ENCODE results near the gene GYS1.

Gene GYS1

DNA sequence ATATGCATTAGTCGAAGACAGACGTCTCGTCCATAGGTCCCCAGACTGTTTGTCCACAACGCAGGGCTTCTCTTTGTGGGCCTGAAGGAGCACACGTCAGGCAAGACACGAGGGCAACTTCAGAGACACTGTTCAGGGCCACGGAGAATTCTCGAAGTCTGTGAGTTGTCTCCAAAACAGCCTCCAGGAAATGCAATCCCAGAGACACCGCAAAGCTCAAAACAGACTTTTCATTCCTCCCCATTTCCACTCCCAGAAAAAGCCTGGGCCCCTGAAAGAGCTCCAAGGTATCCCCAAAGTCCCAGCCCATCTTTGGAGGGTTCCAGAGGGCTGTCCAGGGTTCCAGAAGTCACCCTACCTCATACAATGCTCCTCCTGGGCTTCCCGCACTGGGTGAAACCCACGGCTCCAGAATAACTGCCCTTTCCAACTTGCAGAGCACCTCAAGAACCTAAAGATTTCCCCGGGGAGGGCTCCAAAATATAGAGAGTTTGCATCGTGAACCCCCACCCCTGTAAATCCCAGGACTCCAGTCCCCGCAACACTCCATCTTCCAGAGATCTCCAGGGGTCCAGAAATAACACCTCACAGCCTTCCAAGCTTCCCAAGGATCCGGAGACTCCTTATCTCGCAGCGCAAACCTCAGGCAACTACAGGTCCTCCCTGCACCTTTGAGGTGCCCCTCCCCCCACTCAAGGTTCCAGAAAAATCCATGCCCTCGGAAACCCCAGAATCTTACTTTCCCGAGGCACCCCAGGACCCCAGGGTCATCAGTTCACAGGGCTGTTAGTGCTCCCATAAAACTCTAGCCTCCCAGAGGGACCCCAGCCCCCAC is 28.7 kb downstream of the GYS1 start:
- peak overlapping the region; percentile 88 for H3K27ac ChIP-seq (ENCODE audit: low read depth, low read length)
- H3K9me3 ChIP-seq (ENCODE audit: control insufficient read depth in 1 of 2, low read length in 2 of 2), result no peaks in the 10 kb centered on the region
- H3K9ac ChIP-seq (ENCODE audit: low read depth in 1 of 2, low read length in 2 of 2), result peak overlapping the region; percentile 71 to 90
- H3K4me3 ChIP-seq (ENCODE audit: low read depth in 1 of 2, low read length in 2 of 2), result peak overlapping the region; percentile 67 to 77
- peaks cover 32 to 57% of the 10 kb centered on the region in 2 donors for H3K4me1 ChIP-seq (ENCODE audit: control insufficient read depth in 1 of 2, insufficient read depth in 2 of 2, low read length in 2 of 2)
- H3K36me3 ChIP-seq (ENCODE audit: control insufficient read depth in 1 of 2, insufficient read depth in 2 of 2, low read length in 2 of 2), result peaks cover under 1 to 23% of the 10 kb centered on the region in 2 donors
- no peaks in the 10 kb centered on the region for H3K27me3 ChIP-seq (ENCODE audit: control insufficient read depth in 1 of 2, insufficient read depth in 2 of 2, low read length in 2 of 2)

DNA sequence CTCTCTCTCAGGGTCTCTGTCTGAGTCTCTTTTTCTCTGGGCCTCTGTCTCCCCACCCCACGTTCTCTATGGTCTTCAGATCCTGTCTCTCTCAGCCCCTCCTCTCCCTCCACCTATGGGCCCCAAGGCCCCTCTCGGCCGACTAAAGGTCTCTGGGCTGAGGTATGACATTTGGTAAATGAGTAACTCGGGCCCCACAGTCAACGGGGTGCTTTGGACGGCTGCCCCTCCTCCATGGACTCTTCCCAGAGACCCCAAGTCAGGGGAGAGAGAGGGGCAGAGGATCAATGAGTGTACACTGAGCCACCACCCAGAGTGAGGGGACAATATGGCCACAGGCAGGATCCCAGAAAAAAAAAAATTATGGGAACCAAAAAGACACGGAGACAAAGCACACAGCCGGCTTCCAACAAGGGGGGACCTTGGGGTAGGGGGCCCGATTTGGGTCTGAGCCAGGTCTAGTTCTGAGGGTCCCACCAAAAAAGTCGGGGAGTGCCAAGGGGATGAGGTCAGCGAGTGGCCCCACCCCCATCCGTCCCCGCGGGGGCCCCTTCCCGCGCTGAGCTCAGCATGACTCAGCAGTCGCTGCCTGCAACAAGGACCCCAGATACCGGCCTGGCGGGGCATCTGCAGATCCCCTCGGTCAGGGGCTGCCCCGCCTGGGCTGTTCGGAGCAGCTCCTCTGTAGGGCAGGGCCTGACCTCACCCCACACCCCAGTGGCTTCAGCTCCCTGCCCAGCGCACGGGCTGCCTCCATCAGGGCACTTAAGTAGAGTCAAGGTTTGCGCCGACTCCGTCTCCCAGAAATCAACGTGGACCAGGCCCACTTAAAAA is 29.5 kb downstream of the GYS1 start:
- H3K4me1 ChIP-seq (ENCODE audit: control insufficient read depth in 1 of 2, insufficient read depth in 2 of 2, low read length in 2 of 2), result peaks cover 32 to 57% of the 10 kb centered on the region in 2 donors
- H3K4me3 ChIP-seq (ENCODE audit: low read depth in 1 of 2, low read length in 2 of 2), result peak overlapping the region; percentile 67 to 77
- H3K36me3 ChIP-seq (ENCODE audit: control insufficient read depth in 1 of 2, insufficient read depth in 2 of 2, low read length in 2 of 2), result peaks cover 0 to 19% of the 10 kb centered on the region in 2 donors
- no peaks in the 10 kb centered on the region for H3K9me3 ChIP-seq (ENCODE audit: control insufficient read depth in 1 of 2, low read length in 2 of 2)
- H3K9ac ChIP-seq (ENCODE audit: low read depth in 1 of 2, low read length in 2 of 2), result peak overlapping the region; percentile 71 to 90
- H3K27me3 ChIP-seq (ENCODE audit: control insufficient read depth in 1 of 2, insufficient read depth in 2 of 2, low read length in 2 of 2), result no peaks in the 10 kb centered on the region
- peak overlapping the region; percentile 88 for H3K27ac ChIP-seq (ENCODE audit: low read depth, low read length)

GRCh38 chr19:48962849-48963165 is 30.3 kb downstream of the GYS1 start:
- Histone ChIP-seq H3K27ac (ENCODE audit: low read depth, low read length) (peak overlapping the region; percentile 88), H3K27me3 (ENCODE audit: control insufficient read depth in 1 of 2, insufficient read depth in 2 of 2, low read length in 2 of 2) (no peaks in the 10 kb centered on the region), H3K9ac (ENCODE audit: low read depth in 1 of 2, low read length in 2 of 2) (peak overlapping the region; percentile 79 to 90), H3K4me1 (ENCODE audit: control insufficient read depth in 1 of 2, insufficient read depth in 2 of 2, low read length in 2 of 2) (peaks cover 32 to 56% of the 10 kb centered on the region in 2 donors), H3K36me3 (ENCODE audit: control insufficient read depth in 1 of 2, insufficient read depth in 2 of 2, low read length in 2 of 2) (peaks cover 0 to 19% of the 10 kb centered on the region in 2 donors), H3K9me3 (ENCODE audit: control insufficient read depth in 1 of 2, low read length in 2 of 2) (no peaks in the 10 kb centered on the region), H3K4me3 (ENCODE audit: low read depth in 1 of 2, low read length in 2 of 2) (peak overlapping the region; percentile 50 to 59)

DNA sequence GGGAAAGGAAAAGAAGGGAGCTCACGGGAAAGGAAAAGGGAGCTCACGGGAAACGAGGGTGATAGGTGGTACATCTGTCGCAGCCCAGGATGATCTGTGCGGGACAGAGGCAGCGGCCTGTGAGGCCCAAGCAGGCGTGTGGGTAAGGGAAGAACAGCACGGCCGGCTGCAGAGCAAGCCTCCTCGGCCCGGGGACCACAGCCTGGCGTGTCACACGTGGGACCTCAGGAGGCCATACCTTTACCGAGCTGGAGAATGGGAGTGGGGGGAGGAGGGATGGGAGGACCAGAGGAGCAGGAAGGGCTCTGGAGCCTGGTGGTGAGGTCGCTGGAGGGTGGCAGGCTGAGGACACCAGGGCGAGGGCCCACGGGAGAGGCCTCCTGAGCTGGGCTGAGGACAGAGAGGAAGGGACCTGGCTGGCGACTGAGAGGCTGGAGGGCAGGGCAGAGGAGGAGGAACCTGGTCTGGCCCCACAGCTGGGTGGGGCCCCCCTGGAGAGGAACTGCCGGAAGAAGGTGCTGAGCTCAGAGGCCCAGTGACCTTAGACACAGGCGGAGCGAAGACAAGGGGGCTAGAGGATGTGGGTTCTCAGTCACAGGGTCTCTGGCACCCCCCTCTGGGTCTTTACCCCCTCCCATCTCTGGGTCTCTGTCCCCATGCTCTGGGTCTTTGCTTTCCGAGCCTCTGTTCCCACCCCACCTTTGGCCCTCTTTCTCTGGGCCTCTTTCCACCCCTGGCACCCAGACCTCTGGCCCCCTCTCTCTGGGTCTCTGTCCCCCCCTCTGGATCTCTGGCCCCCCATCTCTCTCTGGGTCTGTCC is 30.9 kb downstream of the GYS1 start:
- H3K36me3 ChIP-seq (ENCODE audit: control insufficient read depth in 1 of 2, insufficient read depth in 2 of 2, low read length in 2 of 2), result peaks cover 0 to 15% of the 10 kb centered on the region in 2 donors
- H3K27ac ChIP-seq (ENCODE audit: low read depth, low read length), result peak overlapping the region; percentile 88
- no peaks in the 10 kb centered on the region for H3K9me3 ChIP-seq (ENCODE audit: control insufficient read depth in 1 of 2, low read length in 2 of 2)
- no peaks in the 10 kb centered on the region for H3K27me3 ChIP-seq (ENCODE audit: control insufficient read depth in 1 of 2, insufficient read depth in 2 of 2, low read length in 2 of 2)
- peaks cover 29 to 52% of the 10 kb centered on the region in 2 donors for H3K4me1 ChIP-seq (ENCODE audit: control insufficient read depth in 1 of 2, insufficient read depth in 2 of 2, low read length in 2 of 2)
- H3K4me3 ChIP-seq (ENCODE audit: low read depth in 1 of 2, low read length in 2 of 2), result peak overlapping the region; percentile 50 to 59
- H3K9ac ChIP-seq (ENCODE audit: low read depth in 1 of 2, low read length in 2 of 2), result peak overlapping the region; percentile 79 to 90

DNA sequence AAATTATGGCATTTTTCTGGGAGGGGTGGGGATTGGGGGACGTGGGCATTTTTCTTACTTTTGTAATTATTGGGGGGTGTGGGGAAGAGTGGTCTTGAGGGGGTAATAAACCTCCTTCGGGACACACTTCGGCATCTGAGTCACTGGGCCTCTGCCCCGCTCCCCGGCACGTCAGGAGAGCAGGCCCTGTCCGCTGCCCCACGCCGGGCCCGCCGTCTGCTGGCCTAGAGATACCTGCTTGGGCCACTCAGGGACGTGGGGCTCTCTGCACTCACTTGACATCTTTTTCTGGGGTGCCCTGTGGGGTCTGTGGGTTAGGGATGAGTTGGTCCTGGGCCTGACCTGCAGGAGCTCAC is 31.5 kb downstream of the GYS1 start:
- Histone ChIP-seq H3K9ac (ENCODE audit: low read depth in 1 of 2, low read length in 2 of 2) (peak overlapping the region; percentile 79 to 90), H3K36me3 (ENCODE audit: control insufficient read depth in 1 of 2, insufficient read depth in 2 of 2, low read length in 2 of 2) (peaks cover 0 to 10% of the 10 kb centered on the region in 2 donors), H3K4me1 (ENCODE audit: control insufficient read depth in 1 of 2, insufficient read depth in 2 of 2, low read length in 2 of 2) (peaks cover 24 to 46% of the 10 kb centered on the region in 2 donors), H3K4me3 (ENCODE audit: low read depth in 1 of 2, low read length in 2 of 2) (peak overlapping the region; percentile 26 to 59), H3K9me3 (ENCODE audit: control insufficient read depth in 1 of 2, low read length in 2 of 2) (no peaks in the 10 kb centered on the region), H3K27me3 (ENCODE audit: control insufficient read depth in 1 of 2, insufficient read depth in 2 of 2, low read length in 2 of 2) (no peaks in the 10 kb centered on the region), H3K27ac (ENCODE audit: low read depth, low read length) (peak overlapping the region; percentile 88)

DNA sequence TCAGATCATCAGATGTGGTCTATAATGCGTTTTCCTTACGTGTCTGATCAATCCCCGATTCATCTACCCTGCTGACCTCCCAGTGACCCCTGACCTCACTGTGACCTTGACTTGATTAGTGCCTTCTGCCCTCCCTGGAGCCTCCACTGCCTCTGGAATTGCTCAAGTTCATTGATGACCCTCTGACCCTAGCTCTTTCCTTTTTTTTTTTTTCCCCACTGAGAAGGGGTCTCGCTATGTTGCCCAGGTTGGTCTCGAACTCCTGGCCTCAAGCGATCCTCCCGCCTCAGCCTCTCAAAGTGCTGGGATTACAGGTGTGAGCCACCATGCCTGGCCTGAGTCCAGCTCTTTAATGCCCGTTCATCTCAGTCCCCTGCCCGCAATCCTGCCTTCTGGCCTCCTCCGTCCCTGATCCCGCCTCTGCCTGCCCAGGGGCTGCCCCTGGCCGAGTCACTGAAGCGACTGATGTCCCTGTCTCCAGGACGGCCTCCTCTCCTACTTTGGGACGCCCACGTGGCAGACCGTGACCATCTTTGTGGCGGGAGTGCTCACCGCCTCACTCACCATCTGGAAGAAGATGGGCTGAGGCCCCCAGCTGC is 32.0 kb downstream of the GYS1 start:
- no peaks in the 10 kb centered on the region for H3K9me3 ChIP-seq (ENCODE audit: control insufficient read depth in 1 of 2, low read length in 2 of 2)
- H3K36me3 ChIP-seq (ENCODE audit: control insufficient read depth in 1 of 2, insufficient read depth in 2 of 2, low read length in 2 of 2), result peaks cover 0 to 5% of the 10 kb centered on the region in 2 donors
- no peaks in the 10 kb centered on the region for H3K27me3 ChIP-seq (ENCODE audit: control insufficient read depth in 1 of 2, insufficient read depth in 2 of 2, low read length in 2 of 2)
- H3K9ac ChIP-seq (ENCODE audit: low read depth in 1 of 2, low read length in 2 of 2), result peak overlapping the region; percentile 22 to 25
- no peak overlapping the region for H3K4me3 ChIP-seq (ENCODE audit: low read depth in 1 of 2, low read length in 2 of 2)
- H3K27ac ChIP-seq (ENCODE audit: low read depth, low read length), result peak overlapping the region; percentile 88
- H3K4me1 ChIP-seq (ENCODE audit: control insufficient read depth in 1 of 2, insufficient read depth in 2 of 2, low read length in 2 of 2), result peaks cover 27 to 44% of the 10 kb centered on the region in 2 donors

- Histone ChIP-seq H3K27ac (ENCODE audit: low read depth, low read length) (no peak overlapping the region), H3K4me1 (ENCODE audit: control insufficient read depth in 1 of 2, insufficient read depth in 2 of 2, low read length in 2 of 2) (peaks cover 35 to 50% of the 10 kb centered on the region in 2 donors), H3K9ac (ENCODE audit: low read depth in 1 of 2, low read length in 2 of 2) (peak overlapping the region in 1 of 2 donors; percentile 18), H3K4me3 (ENCODE audit: low read depth in 1 of 2, low read length in 2 of 2) (no peak overlapping the region), H3K36me3 (ENCODE audit: control insufficient read depth in 1 of 2, insufficient read depth in 2 of 2, low read length in 2 of 2) (peaks cover 0 to 7% of the 10 kb centered on the region in 2 donors), H3K9me3 (ENCODE audit: control insufficient read depth in 1 of 2, low read length in 2 of 2) (no peaks in the 10 kb centered on the region), H3K27me3 (ENCODE audit: control insufficient read depth in 1 of 2, insufficient read depth in 2 of 2, low read length in 2 of 2) (no peaks in the 10 kb centered on the region)
These were observed 33.5 kb downstream of the GYS1 start for GRCh38 chr19:48959341-48960239.

DNA sequence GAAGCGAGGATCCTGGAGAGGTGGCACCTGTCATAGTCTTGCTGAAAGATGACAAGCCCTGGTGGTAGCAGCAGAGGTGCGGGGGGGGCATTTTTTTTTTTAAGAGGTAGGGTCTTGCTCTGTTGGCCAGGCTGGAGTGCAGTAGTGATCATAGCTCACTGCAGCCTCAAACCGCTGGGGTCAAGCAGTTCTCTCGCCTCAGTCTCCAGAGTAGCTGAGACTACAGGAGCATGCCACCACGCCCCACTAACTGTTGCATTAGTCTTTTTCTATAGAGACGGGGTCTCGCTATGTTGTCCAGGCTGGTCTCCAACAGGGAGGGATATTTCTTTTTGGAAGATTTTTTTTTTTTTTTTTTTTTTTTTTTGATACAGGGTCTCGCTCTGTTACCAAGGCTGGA is 35.1 kb downstream of the GYS1 start:
- Histone ChIP-seq H3K4me3 (ENCODE audit: low read depth in 1 of 2, low read length in 2 of 2) (no peak overlapping the region), H3K9me3 (ENCODE audit: control insufficient read depth in 1 of 2, low read length in 2 of 2) (no peaks in the 10 kb centered on the region), H3K27ac (ENCODE audit: low read depth, low read length) (no peak overlapping the region), H3K9ac (ENCODE audit: low read depth in 1 of 2, low read length in 2 of 2) (no peak overlapping the region), H3K27me3 (ENCODE audit: control insufficient read depth in 1 of 2, insufficient read depth in 2 of 2, low read length in 2 of 2) (no peaks in the 10 kb centered on the region), H3K36me3 (ENCODE audit: control insufficient read depth in 1 of 2, insufficient read depth in 2 of 2, low read length in 2 of 2) (peaks cover 0 to 7% of the 10 kb centered on the region in 2 donors), H3K4me1 (ENCODE audit: control insufficient read depth in 1 of 2, insufficient read depth in 2 of 2, low read length in 2 of 2) (peaks cover 27 to 35% of the 10 kb centered on the region in 2 donors)

Measured in duodenal mucosa (tissue), 2 donors.